Measurements from ENCODE around the gene ADAMTS17. TPM values are rescaled to one million over a fixed set of nuclear protein-coding genes. Genes with fewer than 3 reads are reported as not detected.

ADAMTS17 gene
- total RNA-seq, 1 experiment from 2014 or later: 1.5 TPM

- no peaks in the 10 kb centered on the region for H3K4me1 Mint-ChIP-seq (ENCODE audit: low read depth, unreplicated experiment)
- POLR2A ChIA-PET: interaction anchor here (0.6 kb wide), 1 partner anchor 68 kb away, joined by 4 read pairs; no protein-coding TSS in a partner anchor
- intact Hi-C loops (cut with micrococcal nuclease; ENCODE audit: unreplicated experiment): no loop called here
Observed at GRCh38 chr15:100113351-100114080, 228.3 kb downstream of the ADAMTS17 start.

GRCh38 chr15:100112636-100113305, 229.0 kb downstream of the ADAMTS17 start:
- DNase-seq: no peak
- TF ChIP-seq CTCF (IDR thresholded peaks at IDR 0.05; ENCODE audit: insufficient read depth in 1 of 2, low read depth in 1 of 2, low read length in 1 of 2, severe bottlenecking in 1 of 2, unreplicated experiment in 1 of 2): no peak
- BruUV-seq (replicated peaks): no TSS peak
- no peaks in the 10 kb centered on the region for H3K36me3 ChIP-seq (ENCODE audit: control insufficient read depth, insufficient read depth, low read length)
- H3K4me1 ChIP-seq: no peaks in the 10 kb centered on the region
- no peak overlapping the region for H3K4me3 ChIP-seq (ENCODE audit: low read depth, low read length)
- no peaks in the 10 kb centered on the region for H3K9me3 ChIP-seq
- ChIA-PET POLR2A (interaction anchor here (0.6 kb wide), 1 partner anchor 67 kb away, joined by 4 read pairs; no protein-coding TSS in a partner anchor), CTCF (no interaction called here)
- intact Hi-C loops (cut with micrococcal nuclease; ENCODE audit: unreplicated experiment): no loop called here
- H3K4me3 Mint-ChIP-seq (ENCODE audit: unreplicated experiment): no peak overlapping the region
- no peaks in the 10 kb centered on the region for H3K27me3 ChIP-seq (replicated peaks; ENCODE audit: control insufficient read depth, insufficient read depth, low read length)
- no peaks in the 10 kb centered on the region for H3K27me3 Mint-ChIP-seq (ENCODE audit: insufficient read depth, unreplicated experiment)
- H3K4me1 Mint-ChIP-seq (ENCODE audit: low read depth, unreplicated experiment): no peaks in the 10 kb centered on the region
- H3K9me3 Mint-ChIP-seq (ENCODE audit: unreplicated experiment): peaks cover 12% of the 10 kb centered on the region
- no peak overlapping the region for H3K27ac Mint-ChIP-seq (ENCODE audit: unreplicated experiment)
- H3K36me3 Mint-ChIP-seq (ENCODE audit: insufficient read depth, unreplicated experiment): no peaks in the 10 kb centered on the region

More at GRCh38 chr15:100113351-100114080, 228.3 kb downstream of the ADAMTS17 start:
- H3K36me3 Mint-ChIP-seq (ENCODE audit: insufficient read depth, unreplicated experiment): no peaks in the 10 kb centered on the region
- BruUV-seq (replicated peaks): no TSS peak
- no peak overlapping the region for H3K4me3 Mint-ChIP-seq (ENCODE audit: unreplicated experiment)
- CTCF ChIA-PET: no interaction called here
- no peaks in the 10 kb centered on the region for H3K9me3 ChIP-seq
- no peak for TF ChIP-seq CTCF (IDR thresholded peaks at IDR 0.05; ENCODE audit: insufficient read depth in 1 of 2, low read depth in 1 of 2, low read length in 1 of 2, severe bottlenecking in 1 of 2, unreplicated experiment in 1 of 2)
- no peaks in the 10 kb centered on the region for H3K36me3 ChIP-seq (ENCODE audit: control insufficient read depth, insufficient read depth, low read length)
- no peak overlapping the region for H3K4me3 ChIP-seq (ENCODE audit: low read depth, low read length)
- no peak overlapping the region for H3K27ac Mint-ChIP-seq (ENCODE audit: unreplicated experiment)
- DNase-seq: no peak
- no peaks in the 10 kb centered on the region for H3K27me3 ChIP-seq (replicated peaks; ENCODE audit: control insufficient read depth, insufficient read depth, low read length)
- no peaks in the 10 kb centered on the region for H3K27me3 Mint-ChIP-seq (ENCODE audit: insufficient read depth, unreplicated experiment)
- no peaks in the 10 kb centered on the region for H3K4me1 ChIP-seq
- peaks cover 11% of the 10 kb centered on the region for H3K9me3 Mint-ChIP-seq (ENCODE audit: unreplicated experiment)

GRCh38 chr15:100112061-100112420, 229.7 kb downstream of the ADAMTS17 start:
- no peaks in the 10 kb centered on the region for H3K36me3 ChIP-seq (ENCODE audit: control insufficient read depth, insufficient read depth, low read length)
- H3K9me3 Mint-ChIP-seq (ENCODE audit: unreplicated experiment): peaks cover 12% of the 10 kb centered on the region
- no peak for DNase-seq
- H3K4me3 ChIP-seq (ENCODE audit: low read depth, low read length): no peak overlapping the region
- no peaks in the 10 kb centered on the region for H3K4me1 Mint-ChIP-seq (ENCODE audit: low read depth, unreplicated experiment)
- no peaks in the 10 kb centered on the region for H3K4me1 ChIP-seq
- intact Hi-C loops (cut with micrococcal nuclease; ENCODE audit: unreplicated experiment): no loop called here
- H3K27me3 Mint-ChIP-seq (ENCODE audit: insufficient read depth, unreplicated experiment): no peaks in the 10 kb centered on the region
- no TSS peak for BruUV-seq (replicated peaks)
- CTCF ChIA-PET: no interaction called here
- no peaks in the 10 kb centered on the region for H3K36me3 Mint-ChIP-seq (ENCODE audit: insufficient read depth, unreplicated experiment)
- H3K27ac Mint-ChIP-seq (ENCODE audit: unreplicated experiment): no peak overlapping the region
- TF ChIP-seq CTCF (IDR thresholded peaks at IDR 0.05; ENCODE audit: insufficient read depth in 1 of 2, low read depth in 1 of 2, low read length in 1 of 2, severe bottlenecking in 1 of 2, unreplicated experiment in 1 of 2): no peak
- no peaks in the 10 kb centered on the region for H3K27me3 ChIP-seq (replicated peaks; ENCODE audit: control insufficient read depth, insufficient read depth, low read length)
- no peak overlapping the region for H3K4me3 Mint-ChIP-seq (ENCODE audit: unreplicated experiment)
- POLR2A ChIA-PET: no interaction called here
- no peaks in the 10 kb centered on the region for H3K9me3 ChIP-seq
